ENCODE measurements around the gene RSRC2. TPM values are rescaled to one million over a fixed set of nuclear protein-coding genes. Genes with fewer than 3 reads are reported as not detected.

RSRC2 gene
- total and polyA plus RNA-seq, 9 of the 15 experiments (the other 6 are each of a cell fraction or from before 2014, with no cell fraction given) = 52.6 to 123 (median 80.3) TPM

- H3K36me3 ChIP-seq (ENCODE audit: control insufficient read depth, insufficient read depth, low read length) = peaks cover 80% of the 10 kb centered on the region
- no peaks in the 10 kb centered on the region for H3K9me3 ChIP-seq (replicated peaks; ENCODE audit: control insufficient read depth, insufficient read depth, low read depth, low read length)
- no peaks in the 10 kb centered on the region for H3K27me3 ChIP-seq (ENCODE audit: control insufficient read depth in 2 of 2, insufficient read depth in 2 of 2, low read length in 2 of 2)
- H3K27ac ChIP-seq (ENCODE audit: extremely low read depth, low read depth, low read length) = no peak overlapping the region
- H3K9ac ChIP-seq (ENCODE audit: insufficient read depth in 1 of 2, low read depth in 2 of 2, low read length in 2 of 2) = no peak overlapping the region
- TF ChIP-seq E2F5 (CRISPR knock-in tag; IDR thresholded peaks at IDR 0.05) (no peak), CSDE1 (IDR thresholded peaks at IDR 0.05) (no peak), MAFF (IDR thresholded peaks at IDR 0.05; ENCODE audit: low read length) (no peak), BCLAF1 (IDR thresholded peaks at IDR 0.05; ENCODE audit: borderline replicate concordance in 1 of 2, control insufficient read depth in 1 of 2, low read depth in 2 of 2, low read length in 1 of 2) (no peak), NR2C2 (CRISPR knock-in tag; IDR thresholded peaks at IDR 0.05) (no peak), NR2C2 (tag; IDR thresholded peaks at IDR 0.05) (no peak), SIX5 (IDR thresholded peaks at IDR 0.05; ENCODE audit: borderline replicate concordance in 1 of 2, insufficient read depth in 1 of 2, low read depth in 1 of 2, low read length in 2 of 2) (no peak), PTBP1 (IDR thresholded peaks at IDR 0.05; ENCODE audit: low read depth, low read length) (no peak), XRCC5 (IDR thresholded peaks at IDR 0.05; ENCODE audit: low read depth, low read length) (no peak), SIN3A (IDR thresholded peaks at IDR 0.05; ENCODE audit: borderline replicate concordance in 2 of 2, control insufficient read depth in 1 of 2, low read depth in 2 of 2, low read length in 2 of 2) (no peak), MTA1 (IDR thresholded peaks at IDR 0.05; ENCODE audit: borderline replicate concordance) (no peak)
- FAIRE-seq = no peak
- no TSS peak for BruUV-seq (replicated peaks)
- 95% methylated on average over 4 of the region's 4 CpGs for WGBS (ENCODE audit: insufficient coverage, low coverage, missing lambda C conversion rate)
- H3K4me3 ChIP-seq = no peak overlapping the region
- H2AFZ ChIP-seq (ENCODE audit: low read depth, low read length) = no peak overlapping the region
- no peak overlapping the region for H3K4me2 ChIP-seq (ENCODE audit: insufficient read depth, low read length)
- H3K79me2 ChIP-seq (ENCODE audit: control insufficient read depth, insufficient read depth, low read length) = peaks cover 10% of the 10 kb centered on the region
- in situ Hi-C loops (cut with MboI) = no loop called here
- no peak for DNase-seq (ENCODE audit: extremely low read depth in 1 of 4, low spot score in 3 of 4)
- ATAC-seq = no peak
- H3K9me1 ChIP-seq (ENCODE audit: control insufficient read depth, insufficient read depth, low read length) = no peaks in the 10 kb centered on the region
- no peaks in the 10 kb centered on the region for H3K4me1 ChIP-seq (replicated peaks in 1 of 2; ENCODE audit: control insufficient read depth in 2 of 2, insufficient read depth in 2 of 2, low read length in 2 of 2)
- intact Hi-C loops (cut with micrococcal nuclease) = no loop called here
- no peaks in the 10 kb centered on the region; the same call in 1 of the 2 replicates for H4K20me1 ChIP-seq (replicated peaks; ENCODE audit: control insufficient read depth, insufficient read depth, low read length)
- ChIA-PET CTCF (ENCODE audit: low intra/inter-chr PET ratio) (no interaction called here), POLR2A (interaction anchor here (0.8 to 3.2 kb wide), 6 partner anchors 9 to 36 kb away, joined by 3 to 18 read pairs (median 6); partner anchors contain the start of genes KNTC1 and RSRC2)
Measured at GRCh38 chr12:122537021-122537420, 10.3 kb upstream of the RSRC2 start.

Measured in K562 (cell line).